ENCODE measurements around the gene TMEM217. TPM values are rescaled to one million over a fixed set of nuclear protein-coding genes. Genes with fewer than 3 reads are reported as not detected.
A peak's percentile ranks its signal among the peaks of the same experiment; 100 is the strongest.

TMEM217 gene
- total and polyA plus RNA-seq, 2 of the 4 experiments (the other 2 are of a cell fraction): 1.4 to 3.5 TPM

- no peak overlapping the region for H2BK15ac ChIP-seq (ENCODE audit: low read depth, low read length)
- no peak overlapping the region for H3K27ac ChIP-seq (ENCODE audit: insufficient read depth, low read length)
- ATAC-seq (ENCODE audit: low read depth): no peak
- no peak overlapping the region for H3K18ac ChIP-seq (ENCODE audit: low read depth, low read length)
- no TSS peak for BruUV-seq (replicated peaks)
- H3K4me1 ChIP-seq (ENCODE audit: control insufficient read depth, insufficient read depth, low read length): no peaks in the 10 kb centered on the region
- no peak overlapping the region for H4K8ac ChIP-seq (ENCODE audit: low read depth in 2 of 2, low read length in 2 of 2)
- no peak overlapping the region for H2BK5ac ChIP-seq (ENCODE audit: low read depth, low read length, poor library complexity, severe bottlenecking)
- no peak overlapping the region for H3K9ac ChIP-seq (ENCODE audit: low read depth, low read length)
- dilution Hi-C loops (cut with HindIII; ENCODE audit: low sequenced_read_pairs, unreplicated experiment) (no loop called here), in situ Hi-C loops (cut with MboI; ENCODE audit: low sequenced_read_pairs) (loop anchor here (5.0 to 10.0 kb wide), 4 partner anchors 155 to 442 kb away; partner anchors contain the start of gene C6orf89), intact Hi-C loops (cut with micrococcal nuclease) (loop anchor here (1.0 to 5.0 kb wide), 6 partner anchors 37 to 442 kb away; partner anchors contain the start of gene C6orf89)
- H2BK20ac ChIP-seq (ENCODE audit: low read depth, low read length): no peak overlapping the region
- H3K4ac ChIP-seq (ENCODE audit: low read depth, low read length): peak overlapping the region; percentile 10; the same call in 1 of the 2 replicates
- no peaks in the 10 kb centered on the region for H3K79me1 ChIP-seq (ENCODE audit: low read depth in 1 of 2, low read length in 2 of 2)
- H4K91ac ChIP-seq (ENCODE audit: insufficient read depth, low read depth, low read length): no peak overlapping the region
- H3K4me3 ChIP-seq (ENCODE audit: insufficient read depth, low read depth, low read length): no peak overlapping the region
- H3K36me3 ChIP-seq (ENCODE audit: control insufficient read depth, insufficient read depth, low read length): no peaks in the 10 kb centered on the region
- no peak overlapping the region for H2BK120ac ChIP-seq (ENCODE audit: low read depth, low read length)
- H2AK5ac ChIP-seq (ENCODE audit: low read depth, low read length): peak overlapping the region; percentile 35; the same call in 1 of the 2 replicates
- no peak overlapping the region for H3K14ac ChIP-seq (replicated peaks; ENCODE audit: low read depth, low read length)
- 80% methylated on average over 4 of the region's 12 CpGs; no CpG with 5 or more reads in 1 of the 2 experiments for WGBS, 2 experiments (ENCODE audit: extremely low coverage in 2 of 2, insufficient read length in 1 of 2)
- H3K27me3 ChIP-seq (ENCODE audit: control insufficient read depth, insufficient read depth, low read length): no peaks in the 10 kb centered on the region
- H3K9me1 ChIP-seq (ENCODE audit: insufficient read depth, low read length): no peaks in the 10 kb centered on the region
- H3K23ac ChIP-seq (ENCODE audit: low read depth, low read length): no peak overlapping the region
- DNase-seq: no peak
- no peaks in the 10 kb centered on the region for H3K9me3 ChIP-seq (ENCODE audit: control insufficient read depth, insufficient read depth, low read length)
- no peak overlapping the region for H2AK9ac ChIP-seq (replicated peaks; ENCODE audit: low read depth, low read length, poor library complexity)
- H3K56ac ChIP-seq (ENCODE audit: extremely low read depth, insufficient read depth, low read length): no peak overlapping the region
- ChIA-PET POLR2A (ENCODE audit: unreplicated experiment) (interaction anchor here (0.6 to 1.2 kb wide), 2 partner anchors 188 kb away, joined by 3 read pairs; no protein-coding TSS in a partner anchor), CTCF (interaction anchor here (0.6 to 3.4 kb wide), 18 partner anchors 10 to 443 kb away, joined by 3 to 30 read pairs (median 4); partner anchors contain the start of gene C6orf89)
- no peak overlapping the region for H2AFZ ChIP-seq (replicated peaks; ENCODE audit: low read length, poor library complexity)
- H4K5ac ChIP-seq (ENCODE audit: low read depth, low read length): no peak overlapping the region
- 0 out of 2 replicates have a peak, but pooled peaks cover 4% of the 10 kb centered on the region for H4K20me1 ChIP-seq (ENCODE audit: insufficient read depth, low read length)
- no peak overlapping the region for H3K4me2 ChIP-seq (ENCODE audit: low read depth, low read length)
- TF ChIP-seq USF2 (IDR thresholded peaks at IDR 0.05; ENCODE audit: low read depth, low read length): no peak
- TF ChIP-seq MAFK (IDR thresholded peaks at IDR 0.05; ENCODE audit: low read depth, low read length): no peak
- no peak for TF ChIP-seq CHD1 (IDR thresholded peaks at IDR 0.05; ENCODE audit: low read depth, low read length)
- TF ChIP-seq CEBPB (IDR thresholded peaks at IDR 0.05; ENCODE audit: low read depth, low read length): no peak
- TF ChIP-seq RCOR1 (IDR thresholded peaks at IDR 0.05; ENCODE audit: insufficient replicate concordance, low read length): no peak
- TF ChIP-seq NFE2L2 (IDR thresholded peaks at IDR 0.05; ENCODE audit: low read depth, low read length): no peak
- no peak for TF ChIP-seq FOS (IDR thresholded peaks at IDR 0.05; ENCODE audit: low read depth, low read length)
- TF ChIP-seq MAZ (IDR thresholded peaks at IDR 0.05; ENCODE audit: borderline replicate concordance, low read depth, low read length): no peak
- no peak for TF ChIP-seq RAD21 (IDR thresholded peaks at IDR 0.05; ENCODE audit: low read length)
- no peak for TF ChIP-seq MXI1 (IDR thresholded peaks at IDR 0.05; ENCODE audit: borderline replicate concordance, low read depth, low read length)
- no peak for TF ChIP-seq CTCF (conservative IDR thresholded peaks at IDR 0.05; ENCODE audit: low read depth, low read length)
- TF ChIP-seq RFX5 (IDR thresholded peaks at IDR 0.05; ENCODE audit: low read depth, low read length): no peak
- no peak for TF ChIP-seq ELK1 (IDR thresholded peaks at IDR 0.05; ENCODE audit: borderline replicate concordance, low read depth, low read length)
- no peak for TF ChIP-seq BHLHE40 (IDR thresholded peaks at IDR 0.05; ENCODE audit: low read depth, low read length)
These were observed 48.3 kb downstream of the TMEM217 start for GRCh38 chr6:37209461-37210205.

Data from IMR-90 (cell line).